GM12865 (cell line): Measurements from ENCODE around the gene INPP5A.
"Not testable (repeated sequence)": the region's sequence is repeated elsewhere in the genome, so short reads cannot be mapped to it uniquely, and the experiment has no call there.

Source experiments
- DNase-seq: peaks from one replicate; pipeline ENCODE4 v3.0.0; 2010; ENCODE audit warnings: low read depth
- H3K4me3 ChIP-seq: 2 replicates; pipeline ENCODE4 v1.5.1; 2011; ENCODE audit warnings: mild to moderate bottlenecking, low read depth, low read length, control low read depth
- TF ChIP-seq, protein P1 (sequence below): IDR thresholded peaks from 2 replicates; pipeline ENCODE4 v1.5.1; 2011; ENCODE audit warnings: low read length, control low read depth, low read depth, inconsistent platforms; ENCODE audit not compliant: insufficient read depth; ENCODE audit errors: missing control alignments

The INPP5A gene

DNA sequence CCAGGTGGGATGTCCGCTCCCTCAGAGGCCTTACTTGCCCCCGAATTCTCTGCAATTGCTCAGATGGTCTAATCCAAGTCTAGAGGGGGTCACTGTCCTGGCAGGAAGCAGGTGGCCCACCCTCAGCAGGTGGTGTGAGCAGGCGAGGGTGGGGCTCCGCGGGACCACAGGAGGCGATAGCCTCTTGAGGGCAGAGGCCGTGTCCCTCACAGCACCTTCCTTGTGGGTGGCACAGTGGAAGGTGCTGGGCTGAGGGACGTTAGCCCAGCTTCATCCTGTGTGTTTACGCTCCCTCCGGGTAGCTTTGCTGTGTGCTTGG is 38.3 kb upstream of the INPP5A start:
- DNase-seq, result no peak
- TF ChIP-seq, protein P1, sequence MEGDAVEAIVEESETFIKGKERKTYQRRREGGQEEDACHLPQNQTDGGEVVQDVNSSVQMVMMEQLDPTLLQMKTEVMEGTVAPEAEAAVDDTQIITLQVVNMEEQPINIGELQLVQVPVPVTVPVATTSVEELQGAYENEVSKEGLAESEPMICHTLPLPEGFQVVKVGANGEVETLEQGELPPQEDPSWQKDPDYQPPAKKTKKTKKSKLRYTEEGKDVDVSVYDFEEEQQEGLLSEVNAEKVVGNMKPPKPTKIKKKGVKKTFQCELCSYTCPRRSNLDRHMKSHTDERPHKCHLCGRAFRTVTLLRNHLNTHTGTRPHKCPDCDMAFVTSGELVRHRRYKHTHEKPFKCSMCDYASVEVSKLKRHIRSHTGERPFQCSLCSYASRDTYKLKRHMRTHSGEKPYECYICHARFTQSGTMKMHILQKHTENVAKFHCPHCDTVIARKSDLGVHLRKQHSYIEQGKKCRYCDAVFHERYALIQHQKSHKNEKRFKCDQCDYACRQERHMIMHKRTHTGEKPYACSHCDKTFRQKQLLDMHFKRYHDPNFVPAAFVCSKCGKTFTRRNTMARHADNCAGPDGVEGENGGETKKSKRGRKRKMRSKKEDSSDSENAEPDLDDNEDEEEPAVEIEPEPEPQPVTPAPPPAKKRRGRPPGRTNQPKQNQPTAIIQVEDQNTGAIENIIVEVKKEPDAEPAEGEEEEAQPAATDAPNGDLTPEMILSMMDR, result no peak
- H3K4me3 ChIP-seq, result no peak overlapping the region

DNA sequence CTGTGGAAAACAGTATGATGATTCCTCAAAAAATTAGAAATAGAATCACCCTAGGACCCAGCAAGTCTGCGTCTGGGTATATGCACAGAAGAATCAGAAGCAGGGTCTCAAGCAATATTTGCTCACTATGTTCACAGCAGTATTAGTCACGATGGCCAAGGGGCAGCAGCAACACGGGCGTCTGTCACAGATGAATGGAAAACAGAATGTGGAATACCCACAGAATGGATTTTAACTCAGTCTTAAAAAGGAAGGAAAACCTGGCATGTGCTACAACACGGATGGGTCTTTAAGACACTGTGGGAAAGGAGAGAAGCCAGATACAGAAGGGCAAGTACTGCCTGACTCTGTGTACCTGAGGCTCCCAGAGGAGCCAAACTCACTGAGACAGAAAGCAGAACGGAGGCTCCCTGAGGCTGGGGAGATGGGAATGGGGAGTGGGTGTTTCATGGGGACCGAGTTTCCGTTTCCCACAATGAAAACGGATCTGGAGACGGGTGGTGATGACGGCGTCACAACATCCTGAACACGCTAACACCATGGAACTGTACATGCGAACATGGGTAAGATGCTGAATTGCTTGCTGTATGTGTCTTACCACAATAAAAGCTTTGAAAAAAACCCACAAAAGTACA is 36.7 kb upstream of the INPP5A start:
- DNase-seq, result no peak
- no peak overlapping the region for H3K4me3 ChIP-seq
- TF ChIP-seq, protein P1, result no peak

DNA sequence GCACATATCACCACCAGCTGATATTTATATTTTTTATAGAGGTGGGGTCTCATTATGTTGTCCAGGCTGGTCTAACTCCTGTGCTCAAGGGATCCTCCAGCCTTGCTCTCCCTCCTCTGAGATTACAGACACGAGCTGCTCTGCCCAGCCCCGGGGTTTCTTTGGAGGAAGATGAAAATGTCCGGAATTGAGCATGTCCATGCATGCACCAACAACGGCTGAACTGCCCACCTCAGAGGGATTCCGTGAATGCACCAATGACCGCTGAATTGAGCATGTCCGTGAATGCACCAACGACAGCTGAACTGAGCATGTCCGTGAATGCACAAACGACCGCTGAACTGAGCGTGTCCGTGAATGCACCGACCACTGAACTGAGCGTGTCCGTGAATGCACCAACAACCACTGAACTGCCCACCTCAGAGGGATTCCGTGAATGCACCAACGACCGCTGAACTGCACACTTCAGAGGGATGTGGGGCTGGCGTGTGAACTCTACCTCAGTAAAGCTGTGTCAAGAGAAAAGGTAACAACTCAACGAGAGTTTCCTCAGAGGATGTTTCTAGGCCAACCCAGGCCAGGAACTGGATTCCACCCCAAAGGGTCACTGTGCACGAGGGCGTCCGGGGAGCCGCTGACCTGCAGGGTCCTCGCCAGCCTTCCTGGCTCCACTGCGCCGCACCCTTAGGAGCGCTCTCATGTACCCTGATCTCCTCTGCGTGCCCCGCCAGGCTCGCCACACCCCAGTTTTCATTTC is 34.9 kb upstream of the INPP5A start:
- TF ChIP-seq, protein P1, result no peak
- no peak for DNase-seq
- no peak overlapping the region for H3K4me3 ChIP-seq

DNA sequence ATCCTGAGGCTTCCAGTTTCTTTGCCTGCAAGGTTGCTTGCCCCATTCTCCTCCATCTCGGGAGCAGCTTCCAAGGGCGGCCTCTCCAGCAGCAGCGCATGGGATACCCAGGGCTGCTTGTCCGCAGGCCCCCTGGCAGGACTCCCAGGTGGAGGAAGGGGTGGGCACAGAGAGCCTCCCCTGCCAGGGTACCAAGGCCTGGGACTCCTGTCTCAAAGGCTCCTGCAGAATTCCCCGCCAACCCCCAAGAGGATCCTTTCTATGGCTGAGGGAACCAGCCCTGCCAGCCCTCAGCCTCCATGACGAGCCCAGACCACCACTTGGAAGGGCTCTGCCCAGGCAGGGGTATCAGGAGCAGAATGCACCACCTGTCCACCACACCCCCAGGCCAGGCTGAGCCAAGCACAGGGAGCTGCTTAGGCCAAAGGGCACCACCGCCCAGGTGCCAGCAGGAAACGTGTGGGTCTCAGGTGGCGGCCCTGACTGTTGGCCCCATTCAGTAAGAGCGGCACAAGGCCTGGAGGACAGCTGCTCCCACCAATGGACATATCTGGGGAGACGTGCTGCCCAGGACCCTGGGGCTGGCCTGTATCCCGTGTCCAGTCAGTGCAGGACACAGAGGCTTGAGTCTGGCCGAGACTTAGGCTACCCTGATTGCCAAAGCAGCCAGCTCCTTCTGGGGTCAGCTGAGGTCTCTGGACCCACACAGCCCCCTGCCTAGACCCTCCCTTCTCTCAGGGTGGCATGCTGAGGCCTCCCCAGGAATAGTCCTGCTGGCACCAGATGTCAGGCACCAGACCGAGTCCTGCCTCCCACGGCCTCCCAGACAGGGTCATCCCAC is 33.8 kb upstream of the INPP5A start:
- DNase-seq, result no peak
- no peak overlapping the region for H3K4me3 ChIP-seq
- TF ChIP-seq, protein P1, result no peak

DNA sequence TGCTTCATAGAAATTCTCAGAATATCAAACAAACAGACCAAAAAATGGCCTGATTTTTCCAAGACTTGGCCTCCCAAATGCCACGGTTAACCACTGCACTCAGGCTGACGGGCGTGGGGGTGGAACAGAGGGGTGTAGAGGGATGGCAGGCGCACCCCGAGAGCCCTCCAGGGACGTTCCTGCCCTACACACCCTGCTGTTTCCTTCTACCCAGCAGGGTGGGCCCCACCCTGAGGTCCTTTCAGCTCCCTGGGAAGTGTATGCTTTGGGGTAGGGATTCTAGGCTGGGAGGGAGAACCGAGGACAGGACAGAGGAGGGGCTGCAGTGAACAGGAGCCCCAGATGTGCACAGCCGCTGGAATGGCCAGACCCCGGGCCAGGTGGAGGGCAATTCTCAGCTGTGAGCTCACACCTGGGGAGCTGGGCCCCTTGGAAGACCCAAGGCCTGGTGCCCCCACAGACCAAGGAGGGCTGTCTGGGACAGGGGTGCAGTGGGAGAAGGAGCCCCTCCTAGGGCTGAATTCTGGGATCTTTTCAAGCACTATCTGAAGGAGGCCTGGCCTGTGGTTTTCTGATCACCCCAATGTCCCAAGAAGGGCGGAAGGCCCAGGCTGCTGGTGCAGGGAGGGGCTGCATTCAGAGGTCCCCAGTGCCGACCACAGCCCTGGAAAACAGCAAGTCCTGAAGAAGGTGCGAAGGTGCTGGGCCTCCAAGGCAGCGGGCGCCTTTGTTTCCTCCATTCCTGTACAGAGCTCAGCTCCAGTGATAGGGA is 32.9 kb upstream of the INPP5A start:
- TF ChIP-seq, protein P1, result no peak
- DNase-seq, result no peak

DNA sequence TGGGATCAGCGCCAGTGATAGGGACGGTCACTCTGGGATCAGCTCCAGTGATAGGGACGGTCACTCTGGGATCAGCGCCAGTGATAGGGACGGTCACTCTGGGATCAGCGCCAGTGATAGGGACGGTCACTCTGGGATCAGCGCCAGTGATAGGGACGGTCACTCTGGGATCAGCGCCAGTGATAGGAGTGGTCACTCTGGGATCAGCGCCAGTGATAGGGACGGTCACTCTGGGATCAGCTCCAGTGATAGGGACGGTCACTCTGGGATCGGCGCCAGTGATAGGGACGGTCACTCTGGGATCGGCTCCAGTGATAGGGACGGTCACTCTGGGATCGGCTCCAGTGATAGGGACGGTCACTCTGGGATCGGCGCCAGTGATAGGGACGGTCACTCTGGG is 32.0 kb upstream of the INPP5A start:
- DNase-seq, H3K4me3 ChIP-seq: not testable (repeated sequence)

More for the DNA sequence above, 32.9 kb upstream of the INPP5A start:
- no peak overlapping the region for H3K4me3 ChIP-seq

DNA sequence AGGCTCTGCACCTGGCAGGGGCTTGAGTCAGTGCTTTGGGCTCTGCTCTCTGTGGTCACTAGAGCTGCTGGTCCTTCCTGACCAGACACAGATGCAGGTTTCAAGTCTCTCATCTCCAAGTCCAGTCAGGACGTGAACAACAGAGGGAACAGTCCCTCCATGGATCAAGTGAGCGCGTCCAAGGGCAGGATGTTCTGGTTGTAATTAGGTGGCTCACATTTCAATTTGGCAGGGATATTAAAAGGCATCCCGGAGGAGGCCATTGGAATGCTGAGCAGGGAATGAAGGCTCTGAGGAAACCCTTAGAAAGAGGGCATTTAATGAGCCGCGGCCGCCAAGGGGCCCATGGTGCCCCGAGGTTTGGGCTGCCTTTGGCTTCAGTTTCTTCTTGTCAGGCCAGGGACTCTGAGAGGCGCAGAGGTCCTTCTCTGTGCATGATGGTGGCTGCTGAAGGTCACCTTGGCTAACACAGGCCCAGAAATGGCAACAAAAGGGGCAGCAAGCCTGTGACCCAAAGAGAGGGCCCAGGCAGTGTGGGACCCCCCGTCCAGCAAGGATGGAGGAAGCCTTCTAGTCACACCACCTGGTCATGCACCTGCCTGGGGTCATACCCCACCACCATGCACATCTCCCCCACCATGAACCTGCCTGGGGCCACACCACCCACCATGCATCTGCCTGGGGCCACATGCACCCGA is 30.7 kb upstream of the INPP5A start:
- TF ChIP-seq, protein P1, result no peak
- no peak overlapping the region for H3K4me3 ChIP-seq
- no peak for DNase-seq
